ENCODE data around the gene PEX5L. TPM values are rescaled to one million over a fixed set of nuclear protein-coding genes. Genes with fewer than 3 reads are reported as not detected.
A peak's percentile ranks its signal among the peaks of the same experiment; 100 is the strongest.
"Not testable (repeated sequence)": the region's sequence is repeated elsewhere in the genome, so short reads cannot be mapped to it uniquely, and the experiment has no call there.

The PEX5L gene
- total RNA-seq = 0.42 and 0.53 TPM in 2 replicates
- 0.05 TPM for polyA plus RNA-seq (2012)

- DNase-seq (ENCODE audit: low read depth) = peak; percentile 58
Observed at GRCh38 chr3:180036671-180037455, at the start of gene PEX5L. TSS of gene PEX5L (minus strand) at chr3:180036937. CDS start at chr3:180036599, 338 bp downstream.

- no peak for DNase-seq (ENCODE audit: low read depth)
Observed at GRCh38 chr3:180085122-180085710, 48.5 kb upstream of the PEX5L start.

GRCh38 chr3:180082699-180083098 lies 46.0 kb upstream of the PEX5L start:
- DNase-seq (ENCODE audit: low read depth) = no peak

GRCh38 chr3:180078592-180078991 lies 41.9 kb upstream of the PEX5L start:
- no peak for DNase-seq (ENCODE audit: low read depth)

- DNase-seq (ENCODE audit: low read depth) = no peak
Observed at GRCh38 chr3:180073561-180073960, 36.8 kb upstream of the PEX5L start.

- DNase-seq (ENCODE audit: low read depth) = no peak
Observed at GRCh38 chr3:180072786-180073185, 36.0 kb upstream of the PEX5L start.

GRCh38 chr3:180070925-180071324 lies 34.2 kb upstream of the PEX5L start:
- DNase-seq (ENCODE audit: low read depth) = no peak

GRCh38 chr3:180068023-180068422 lies 31.3 kb upstream of the PEX5L start:
- DNase-seq (ENCODE audit: low read depth) = no peak

- no peak for DNase-seq (ENCODE audit: low read depth)
Observed at GRCh38 chr3:180066598-180066997, 29.9 kb upstream of the PEX5L start.

GRCh38 chr3:180063783-180064182 lies 27.0 kb upstream of the PEX5L start:
- DNase-seq (ENCODE audit: low read depth) = no peak

- DNase-seq (ENCODE audit: low read depth) = no peak
Observed at GRCh38 chr3:180062771-180063170, 26.0 kb upstream of the PEX5L start.

GRCh38 chr3:180059356-180059755 lies 22.6 kb upstream of the PEX5L start:
- peak; percentile 6 for DNase-seq (ENCODE audit: low read depth)

- no peak for DNase-seq (ENCODE audit: low read depth)
Observed at GRCh38 chr3:180058238-180058637, 21.5 kb upstream of the PEX5L start.

GRCh38 chr3:180055656-180056055 lies 18.9 kb upstream of the PEX5L start:
- DNase-seq (ENCODE audit: low read depth) = not testable (repeated sequence)

- DNase-seq (ENCODE audit: low read depth) = no peak
Observed at GRCh38 chr3:180049391-180049790, 12.7 kb upstream of the PEX5L start.

- no peak for DNase-seq (ENCODE audit: low read depth)
Observed at GRCh38 chr3:180048840-180049239, 12.1 kb upstream of the PEX5L start.

GRCh38 chr3:180048103-180048502 lies 11.4 kb upstream of the PEX5L start:
- DNase-seq (ENCODE audit: low read depth) = no peak

GRCh38 chr3:180040966-180041365 lies 4.2 kb upstream of the PEX5L start:
- no peak for DNase-seq (ENCODE audit: low read depth)

- DNase-seq (ENCODE audit: low read depth) = no peak
Observed at GRCh38 chr3:180036092-180036670, 556 bp downstream of the PEX5L start.

- no peak for DNase-seq (ENCODE audit: low read depth)
Observed at GRCh38 chr3:180026997-180027396, 9.7 kb downstream of the PEX5L start.

- DNase-seq (ENCODE audit: low read depth) = no peak
Observed at GRCh38 chr3:180018543-180018942, 18.2 kb downstream of the PEX5L start.

GRCh38 chr3:180017846-180018245 lies 18.9 kb downstream of the PEX5L start:
- no peak for DNase-seq (ENCODE audit: low read depth)

GRCh38 chr3:180011927-180012326 lies 24.8 kb downstream of the PEX5L start:
- DNase-seq (ENCODE audit: low read depth) = no peak
